Gastroesophageal sphincter (tissue), 4 donors: ENCODE results near the gene LGALS9. TPM values are rescaled to one million over a fixed set of nuclear protein-coding genes. Genes with fewer than 3 reads are reported as not detected.

Source experiments
- ATAC-seq: fragments of 150-250 bp; one replicate; pipeline ENCODE4 v1.9.1; 2016; ENCODE audit warnings: mild to moderate bottlenecking, moderate library complexity
- H3K27ac ChIP-seq, 4 donors: fragments of 200-600 bp; sonication (generic) in 3 of 4; 1 replicate in 3 of 4; 2 replicates in 1 of 4; pipeline ENCODE4 v1.5.1; 2016 to 2019
- H3K27me3 ChIP-seq: fragments of 200-600 bp; sonication (generic); one replicate; pipeline ENCODE4 v1.5.1; 2019
- H3K36me3 ChIP-seq, 2 donors: fragments of 200-600 bp; sonication (generic); one replicate each; pipeline ENCODE4 v1.5.1; 2019; ENCODE audit warnings: control low read depth in 1 of 2
- H3K4me1 ChIP-seq, 3 donors: fragments of 200-600 bp; sonication (generic); 1 replicate in 2 of 3; 2 replicates in 1 of 3; pipeline ENCODE4 v1.5.1; 2016 to 2019; ENCODE audit warnings: control low read depth in 2 of 3
- H3K4me3 ChIP-seq, 2 donors: fragments of 200-600 bp; sonication (generic); one replicate each; pipeline ENCODE4 v1.5.1; 2019; ENCODE audit warnings: mild to moderate bottlenecking in 1 of 2, moderate library complexity in 1 of 2
- H3K9me3 ChIP-seq, 3 donors: fragments of 200-600 bp; sonication (generic); one replicate each; pipeline ENCODE4 v1.5.1; 2017 to 2019; ENCODE audit warnings: control low read depth in 2 of 3
- EP300 ChIP-seq: sonication (generic); formaldehyde crosslinking; IDR thresholded peaks from one replicate; pipeline ENCODE4 v1.6.1; 2017; ENCODE audit warnings: antibody characterized with exemption, mild to moderate bottlenecking
- POLR2A ChIP-seq, 2 donors: fragments of 450-650 bp; IDR thresholded peaks; one replicate each; pipeline ENCODE4 v1.6.1; 2017; ENCODE audit warnings: antibody characterized with exemption in 2 of 2, mild to moderate bottlenecking in 2 of 2, moderate library complexity in 1 of 2
- POLR2AphosphoS5 ChIP-seq: sonication (generic); formaldehyde crosslinking; IDR thresholded peaks from one replicate; pipeline ENCODE4 v1.6.1; 2017; ENCODE audit warnings: antibody characterized with exemption
- WGBS, 2 donors: methylation state at CpG; one replicate each; pipeline ENCODE4 v1.1.5; 2018; ENCODE audit warnings: low coverage in 1 of 2; 5-methylcytosine and 5-hydroxymethylcytosine counted together
- total RNA-seq, 4 donors: library from RNA; depleted of rRNA; stranded (reverse); fragments of >200 nt; gene quantifications; one replicate each; pipeline ENCODE4 v1.1.0, GENCODE V29; 2016
- TF ChIP-seq, protein P1 (sequence below), 4 experiments: fragments of 200-600 bp in 2 of 4; fragments of 450-650 bp in 2 of 4; sonication (generic) in 1 of 4; IDR thresholded peaks; one replicate each; pipeline ENCODE4 v1.5.1; 2017 to 2019; ENCODE audit warnings: antibody characterized with exemption in 4 of 4, mild to moderate bottlenecking in 2 of 4, moderate library complexity in 2 of 4

The LGALS9 gene
- total RNA-seq, 4 donors from 2014 or later = 8.7 to 62.0 (median 27.2) TPM

DNA sequence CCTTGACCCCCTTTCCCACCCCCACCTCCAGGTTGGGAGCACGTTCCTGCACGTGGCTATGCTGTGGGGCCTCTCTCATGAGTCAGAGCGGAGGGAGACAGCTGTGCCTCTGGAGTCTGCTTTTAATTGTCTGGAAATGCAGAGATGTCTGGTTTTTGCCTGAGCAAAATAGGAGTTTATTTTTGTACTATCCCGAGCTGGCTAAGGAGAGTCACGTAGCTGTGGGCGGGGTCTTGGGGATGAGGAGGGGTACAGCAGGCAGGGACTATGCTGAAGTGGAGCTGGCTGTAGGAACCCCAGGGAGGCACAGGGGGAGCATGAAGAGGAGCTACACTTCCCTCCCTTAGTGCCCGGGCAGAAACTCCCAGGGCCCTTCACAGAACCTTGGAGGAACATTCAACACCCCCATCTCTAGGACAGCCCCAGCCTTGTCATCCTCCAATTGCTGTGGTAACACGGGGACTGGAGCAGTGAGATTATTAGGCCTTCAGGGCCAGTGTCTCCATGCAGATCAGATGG lies 44.7 kb upstream of the LGALS9 start:
- Histone ChIP-seq H3K4me1 (no peaks in the 10 kb centered on the region), H3K9me3 (no peaks in the 10 kb centered on the region), H3K27ac (no peak overlapping the region), H3K36me3 (peaks cover 0 to 61% of the 10 kb centered on the region in 2 donors), H3K4me3 (no peak overlapping the region), H3K27me3 (no peaks in the 10 kb centered on the region)
- TF ChIP-seq, protein P1, sequence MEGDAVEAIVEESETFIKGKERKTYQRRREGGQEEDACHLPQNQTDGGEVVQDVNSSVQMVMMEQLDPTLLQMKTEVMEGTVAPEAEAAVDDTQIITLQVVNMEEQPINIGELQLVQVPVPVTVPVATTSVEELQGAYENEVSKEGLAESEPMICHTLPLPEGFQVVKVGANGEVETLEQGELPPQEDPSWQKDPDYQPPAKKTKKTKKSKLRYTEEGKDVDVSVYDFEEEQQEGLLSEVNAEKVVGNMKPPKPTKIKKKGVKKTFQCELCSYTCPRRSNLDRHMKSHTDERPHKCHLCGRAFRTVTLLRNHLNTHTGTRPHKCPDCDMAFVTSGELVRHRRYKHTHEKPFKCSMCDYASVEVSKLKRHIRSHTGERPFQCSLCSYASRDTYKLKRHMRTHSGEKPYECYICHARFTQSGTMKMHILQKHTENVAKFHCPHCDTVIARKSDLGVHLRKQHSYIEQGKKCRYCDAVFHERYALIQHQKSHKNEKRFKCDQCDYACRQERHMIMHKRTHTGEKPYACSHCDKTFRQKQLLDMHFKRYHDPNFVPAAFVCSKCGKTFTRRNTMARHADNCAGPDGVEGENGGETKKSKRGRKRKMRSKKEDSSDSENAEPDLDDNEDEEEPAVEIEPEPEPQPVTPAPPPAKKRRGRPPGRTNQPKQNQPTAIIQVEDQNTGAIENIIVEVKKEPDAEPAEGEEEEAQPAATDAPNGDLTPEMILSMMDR (IDR thresholded peaks at IDR 0.05) = no peak
- no peak for TF ChIP-seq POLR2AphosphoS5
- no peak for TF ChIP-seq POLR2A (IDR thresholded peaks at IDR 0.05)
- TF ChIP-seq EP300 = no peak
- no peak for ATAC-seq
- 86 to 91% methylated on average over 5 of the region's 8 CpGs for WGBS, 2 donors

DNA sequence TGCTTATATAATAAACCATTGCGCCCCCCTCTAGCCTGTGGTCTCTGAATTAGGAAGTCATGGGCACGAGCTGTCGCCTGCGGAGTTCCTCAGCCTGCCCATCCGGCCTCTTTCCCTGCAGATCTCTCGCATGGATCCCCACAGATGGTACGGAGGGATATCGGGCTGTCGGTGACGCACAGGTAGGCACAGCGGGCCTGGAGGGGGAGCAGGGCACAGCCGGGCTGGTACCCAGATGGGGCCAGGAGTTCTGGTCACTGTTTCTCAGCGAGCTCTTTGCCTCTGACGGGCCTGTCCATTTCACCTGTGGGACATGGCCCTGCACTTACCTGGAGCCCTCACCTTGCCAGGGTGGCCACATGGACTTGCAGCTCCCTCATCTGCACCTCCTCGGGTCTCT lies 42.6 kb upstream of the LGALS9 start:
- H3K4me3 ChIP-seq = no peak overlapping the region
- no peaks in the 10 kb centered on the region for H3K27me3 ChIP-seq
- no peaks in the 10 kb centered on the region for H3K4me1 ChIP-seq
- WGBS, 2 donors = 90 to 100% methylated on average over 2 of the region's 15 CpGs
- ATAC-seq = no peak
- no peaks in the 10 kb centered on the region for H3K9me3 ChIP-seq
- H3K36me3 ChIP-seq = peaks cover 0 to 70% of the 10 kb centered on the region in 2 donors
- no peak for TF ChIP-seq POLR2AphosphoS5
- no peak for TF ChIP-seq POLR2A (IDR thresholded peaks at IDR 0.05)
- TF ChIP-seq, protein P1 (IDR thresholded peaks at IDR 0.05) = no peak
- TF ChIP-seq EP300 = no peak
- no peak overlapping the region for H3K27ac ChIP-seq

DNA sequence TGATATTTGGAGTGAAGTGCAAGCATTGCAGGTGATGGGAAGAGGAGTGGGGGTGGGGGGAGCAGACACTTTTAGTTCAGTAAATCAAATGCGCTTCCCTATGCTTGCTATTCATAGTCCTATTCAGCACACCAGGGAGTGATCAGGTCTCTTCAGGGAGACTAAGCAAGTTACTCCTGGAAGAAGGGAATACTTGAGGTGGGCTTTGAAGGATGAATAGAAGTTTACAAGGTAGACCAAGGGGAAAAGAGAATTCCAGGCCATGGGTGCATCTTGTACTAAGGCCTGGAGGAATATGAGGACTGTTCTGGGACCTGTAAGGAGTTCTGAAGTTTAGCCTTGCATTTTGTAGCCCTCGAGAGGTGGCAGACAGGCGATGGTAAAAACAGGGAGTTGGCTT lies 40.1 kb upstream of the LGALS9 start:
- WGBS, 2 donors = 92 to 100% methylated on average over 1 to 3 of the region's 3 CpGs
- peaks cover 0 to 70% of the 10 kb centered on the region in 2 donors for H3K36me3 ChIP-seq

DNA sequence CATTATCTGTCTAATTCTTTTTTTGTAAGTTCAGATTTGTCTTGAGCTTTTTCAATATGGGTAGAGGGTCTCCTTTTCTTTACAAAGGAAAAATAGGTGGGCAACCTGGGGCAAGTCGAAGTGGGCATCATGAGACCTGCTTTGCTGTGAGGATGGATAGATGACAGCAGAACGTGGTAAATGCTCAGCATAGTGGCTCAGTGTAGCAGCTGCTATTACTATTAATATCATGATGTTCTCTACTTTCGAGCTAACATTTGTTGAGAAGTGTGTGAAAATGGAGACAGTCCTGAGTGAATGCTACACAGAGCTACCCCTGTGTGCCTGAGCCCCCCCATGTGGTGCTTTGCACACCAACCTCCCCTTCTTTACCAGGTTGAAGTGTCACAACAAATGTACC lies 39.0 kb upstream of the LGALS9 start:
- Histone ChIP-seq H3K27ac (no peak overlapping the region), H3K27me3 (no peaks in the 10 kb centered on the region), H3K4me1 (no peaks in the 10 kb centered on the region), H3K36me3 (peaks cover 0 to 71% of the 10 kb centered on the region in 2 donors), H3K9me3 (no peaks in the 10 kb centered on the region), H3K4me3 (no peak overlapping the region)
- TF ChIP-seq, protein P1 (IDR thresholded peaks at IDR 0.05) = no peak
- TF ChIP-seq POLR2AphosphoS5 (no peak), EP300 (no peak), POLR2A (IDR thresholded peaks at IDR 0.05) (no peak)
- ATAC-seq = no peak
- 80% methylated on average over 3 of the region's 3 CpGs; no CpG with 5 or more reads in 1 of the 2 donors for WGBS, 2 donors

More for the DNA sequence above, 40.1 kb upstream of the LGALS9 start:
- Histone ChIP-seq H3K4me1 (no peaks in the 10 kb centered on the region), H3K27ac (no peak overlapping the region), H3K9me3 (no peaks in the 10 kb centered on the region), H3K27me3 (no peaks in the 10 kb centered on the region), H3K4me3 (no peak overlapping the region)
- no peak for ATAC-seq
- TF ChIP-seq POLR2AphosphoS5 = no peak
- TF ChIP-seq, protein P1 (IDR thresholded peaks at IDR 0.05) = no peak
- TF ChIP-seq POLR2A (IDR thresholded peaks at IDR 0.05) = no peak
- no peak for TF ChIP-seq EP300

DNA sequence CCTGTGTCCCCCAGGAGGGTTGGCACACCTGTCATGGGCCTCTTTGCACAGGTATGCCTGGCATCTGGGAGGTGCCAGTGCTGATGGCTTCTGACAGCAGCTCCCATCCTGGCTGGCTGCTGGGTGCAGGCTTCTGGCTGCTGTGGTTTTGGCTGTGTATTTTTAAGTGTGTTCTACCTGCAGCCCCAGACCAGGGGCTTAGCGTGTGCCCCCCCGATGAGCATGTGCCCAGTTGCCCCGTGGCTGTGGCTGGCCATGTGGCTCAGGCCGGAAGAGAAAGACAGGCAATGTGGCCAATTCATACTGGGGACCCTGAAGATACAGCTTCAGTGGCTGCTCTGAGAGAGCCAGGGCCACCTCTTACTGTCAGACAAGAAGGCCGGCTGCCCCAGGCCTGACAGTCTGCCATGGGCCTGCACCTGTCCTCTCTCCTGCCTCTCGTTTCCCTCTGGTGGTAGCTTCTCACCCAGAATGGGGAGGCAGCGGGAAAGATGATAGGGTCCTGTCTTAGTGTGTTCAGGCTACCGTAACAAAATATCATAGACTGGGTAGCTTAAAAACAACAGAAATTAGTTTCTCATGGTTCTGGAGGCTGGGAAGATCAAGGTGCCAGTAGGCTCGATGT lies 37.6 kb upstream of the LGALS9 start:
- WGBS, 2 donors = 90% methylated on average over 2 of the region's 9 CpGs; no CpG with 5 or more reads in 1 of the 2 donors
- no peak for ATAC-seq
- peaks cover 0 to 76% of the 10 kb centered on the region in 2 donors for H3K36me3 ChIP-seq
- H3K9me3 ChIP-seq = no peaks in the 10 kb centered on the region
- no peaks in the 10 kb centered on the region for H3K27me3 ChIP-seq
- TF ChIP-seq, protein P1 (IDR thresholded peaks at IDR 0.05) = no peak
- no peak for TF ChIP-seq POLR2AphosphoS5
- TF ChIP-seq POLR2A (IDR thresholded peaks at IDR 0.05) = no peak
- no peak for TF ChIP-seq EP300
- no peak overlapping the region for H3K4me3 ChIP-seq
- no peak overlapping the region for H3K27ac ChIP-seq
- H3K4me1 ChIP-seq = no peaks in the 10 kb centered on the region
